T-helper 17 cell (primary cell): ENCODE data around the gene MLLT6. TPM values are rescaled to one million over a fixed set of nuclear protein-coding genes. Genes with fewer than 3 reads are reported as not detected.

Experiments used
- total RNA-seq, 4 donors: library from RNA in 2 of 4; stranded (reverse) in 2 of 4; gene quantifications; one replicate each; pipeline ENCODE4 v1.2.3 and lab custom pipeline; 2022 to 2026

Gene MLLT6
- total RNA-seq, 2 donors from 2014 or later: 304 to 334 TPM

Other genes starting within 250 kb of the MLLT6 start
- gene SRCIN1, start 99.3 kb upstream of the MLLT6 start, total RNA-seq: under 1 TPM; 0.26 to 0.52 TPM
- 1 to 10 TPM in 1 of 2 donors, under 1 TPM in 1; 0.60 to 1.1 TPM for gene EPOP, start 30.3 kb upstream of the MLLT6 start, total RNA-seq
- gene CISD3, start 25.1 kb downstream of the MLLT6 start, total RNA-seq: 10 to 100 TPM; 12.0 to 12.8 TPM
- not detected for gene PCGF2, start 43.1 kb downstream of the MLLT6 start, total RNA-seq
- 10 to 100 TPM; 78.5 to 85.5 TPM for gene PSMB3, start 47.5 kb downstream of the MLLT6 start, total RNA-seq
- gene PIP4K2B, start 94.3 kb downstream of the MLLT6 start, total RNA-seq: 10 to 100 TPM; 28.2 to 33.5 TPM
- 10 to 100 TPM; 69.6 to 88.5 TPM for gene CWC25, start 120.0 kb downstream of the MLLT6 start, total RNA-seq
- 1,000 to 10,000 TPM; 1,821 to 1,859 TPM for gene RPL23, start 148.4 kb downstream of the MLLT6 start, total RNA-seq
- 100 to 1,000 TPM; 106 to 115 TPM for gene LASP1, start 164.8 kb downstream of the MLLT6 start, total RNA-seq